Natural killer cell (primary cell): ENCODE measurements around the gene ADAMTS17. TPM values are rescaled to one million over a fixed set of nuclear protein-coding genes. Genes with fewer than 3 reads are reported as not detected.

Experiments used
- ATAC-seq, 3 donors: fragments of 150-1000 bp in 2 of 3; fragments of 200-7000 bp in 1 of 3; cut with Tn5 transposase; 1 replicate in 1 of 3; 2 replicates in 2 of 3; pipeline ENCODE4 v1.10.0; 2021; ENCODE audit warnings: mild to moderate bottlenecking in 2 of 3, moderate library complexity in 2 of 3
- DNase-seq, 2 donors: peaks; one replicate each; pipeline versions ENCODE4 v3.0.0 to v3.0.0-alpha.2; 2013 to 2021; ENCODE audit warnings: mixed read lengths in 1 of 2
- H3K27ac ChIP-seq: one replicate; pipeline ENCODE4 v1.5.1; 2013; ENCODE audit warnings: mild to moderate bottlenecking, low read length
- H3K27me3 ChIP-seq: one replicate; pipeline ENCODE4 v1.6.1; 2013; ENCODE audit warnings: low read length; ENCODE audit not compliant: control insufficient read depth, insufficient read depth
- H3K36me3 ChIP-seq: one replicate; pipeline ENCODE4 v1.6.1; 2013; ENCODE audit warnings: low read length; ENCODE audit not compliant: control insufficient read depth, insufficient read depth
- H3K4me1 ChIP-seq: one replicate; pipeline ENCODE4 v1.6.1; 2013; ENCODE audit warnings: low read length; ENCODE audit not compliant: control insufficient read depth, insufficient read depth
- H3K4me3 ChIP-seq: one replicate; pipeline ENCODE4 v1.5.1; 2013; ENCODE audit warnings: low read length
- H3K9me3 ChIP-seq: one replicate; pipeline ENCODE4 v1.6.1; 2013; ENCODE audit warnings: low read length; ENCODE audit not compliant: control insufficient read depth, insufficient read depth
- H3K27ac Mint-ChIP-seq, 2 donors: one replicate each; pipeline ENCODE4 v1.8.0; 2022; ENCODE audit warnings: mild to moderate bottlenecking in 2 of 2, mixed read lengths in 2 of 2, moderate library complexity in 1 of 2
- H3K27me3 Mint-ChIP-seq, 2 donors: one replicate each; pipeline ENCODE4 v1.8.0; 2022; ENCODE audit warnings: low read depth in 2 of 2, mixed read lengths in 2 of 2
- H3K36me3 Mint-ChIP-seq: one replicate; pipeline ENCODE4 v1.8.0; 2022; ENCODE audit warnings: mixed read lengths
- H3K4me1 Mint-ChIP-seq, 2 donors: one replicate each; pipeline ENCODE4 v1.8.0; 2022; ENCODE audit warnings: mixed read lengths in 2 of 2
- H3K4me3 Mint-ChIP-seq: one replicate; pipeline ENCODE4 v1.8.0; 2022; ENCODE audit warnings: mild to moderate bottlenecking, moderate library complexity, mixed read lengths
- H3K9me3 Mint-ChIP-seq, 2 donors: one replicate each; pipeline ENCODE4 v1.8.0; 2022; ENCODE audit warnings: mixed read lengths in 2 of 2
- WGBS: methylation state at CpG from one replicate; pipeline ENCODE4 v1.1.7; 2013; ENCODE audit warnings: missing lambda C conversion rate; ENCODE audit not compliant: insufficient coverage; 5-methylcytosine and 5-hydroxymethylcytosine counted together
- intact Hi-C: fragments of 100-400 bp; cut with micrococcal nuclease; formaldehyde crosslinking; loops from one replicate; pipeline ENCODE4 v1.14.2; 2022
- total RNA-seq, 4 donors: library from RNA; stranded (reverse); fragments of 120-200 nt in 1 of 4; gene quantifications; one replicate each; pipeline versions ENCODE4 v1.2.3 to v1.2.4, GENCODE V29; 2013 to 2022
- TF ChIP-seq, protein P1 (sequence below): fragments of 200-600 bp; IDR thresholded peaks from one replicate; pipeline ENCODE4 v1.8.0; 2022; ENCODE audit warnings: antibody characterized with exemption

The ADAMTS17 gene
- total RNA-seq, 3 donors from 2014 or later (not counting 1 experiment from before 2014, with no cell fraction given), result 4.8 to 9.5 (median 5.3) TPM

- Mint-ChIP-seq H3K36me3 (no peaks in the 10 kb centered on the region), H3K9me3 (peaks cover 0 to 2% of the 10 kb centered on the region in 2 donors), H3K27ac (no peak overlapping the region), H3K4me3 (no peak overlapping the region), H3K4me1 (no peaks in the 10 kb centered on the region), H3K27me3 (peaks cover 4 to 10% of the 10 kb centered on the region in 2 donors)
- Histone ChIP-seq H3K36me3 (no peaks in the 10 kb centered on the region), H3K4me3 (no peak overlapping the region), H3K9me3 (no peaks in the 10 kb centered on the region), H3K4me1 (no peaks in the 10 kb centered on the region), H3K27me3 (no peaks in the 10 kb centered on the region), H3K27ac (no peak overlapping the region)
- ATAC-seq (no peak), DNase-seq (no peak)
- TF ChIP-seq, protein P1, sequence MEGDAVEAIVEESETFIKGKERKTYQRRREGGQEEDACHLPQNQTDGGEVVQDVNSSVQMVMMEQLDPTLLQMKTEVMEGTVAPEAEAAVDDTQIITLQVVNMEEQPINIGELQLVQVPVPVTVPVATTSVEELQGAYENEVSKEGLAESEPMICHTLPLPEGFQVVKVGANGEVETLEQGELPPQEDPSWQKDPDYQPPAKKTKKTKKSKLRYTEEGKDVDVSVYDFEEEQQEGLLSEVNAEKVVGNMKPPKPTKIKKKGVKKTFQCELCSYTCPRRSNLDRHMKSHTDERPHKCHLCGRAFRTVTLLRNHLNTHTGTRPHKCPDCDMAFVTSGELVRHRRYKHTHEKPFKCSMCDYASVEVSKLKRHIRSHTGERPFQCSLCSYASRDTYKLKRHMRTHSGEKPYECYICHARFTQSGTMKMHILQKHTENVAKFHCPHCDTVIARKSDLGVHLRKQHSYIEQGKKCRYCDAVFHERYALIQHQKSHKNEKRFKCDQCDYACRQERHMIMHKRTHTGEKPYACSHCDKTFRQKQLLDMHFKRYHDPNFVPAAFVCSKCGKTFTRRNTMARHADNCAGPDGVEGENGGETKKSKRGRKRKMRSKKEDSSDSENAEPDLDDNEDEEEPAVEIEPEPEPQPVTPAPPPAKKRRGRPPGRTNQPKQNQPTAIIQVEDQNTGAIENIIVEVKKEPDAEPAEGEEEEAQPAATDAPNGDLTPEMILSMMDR, result no peak
- 90% methylated on average over 9 of the region's 9 CpGs for WGBS
- intact Hi-C loops, result no loop called here
Measured at GRCh38 chr15:99989095-99989494, 352.7 kb downstream of the ADAMTS17 start.

DNA sequence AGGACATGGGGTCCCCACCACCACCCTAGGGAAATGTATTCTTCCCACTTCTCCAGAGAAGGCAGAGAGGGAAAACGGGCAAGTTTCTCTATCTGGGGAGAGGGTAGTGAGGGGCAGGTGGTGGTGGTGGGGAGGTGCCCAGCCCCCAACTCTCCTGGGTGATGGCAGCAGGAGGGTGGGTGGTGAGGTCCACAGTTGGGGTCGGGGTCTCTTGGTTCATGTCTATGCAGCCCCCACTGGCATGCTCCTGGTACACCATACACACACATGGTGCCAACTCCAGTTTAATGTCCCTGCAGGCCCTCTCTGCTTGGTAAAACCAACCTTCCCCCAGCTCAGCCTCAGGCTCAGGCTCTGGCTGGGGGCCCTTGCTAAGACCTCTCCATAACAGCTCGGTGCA is 354.1 kb downstream of the ADAMTS17 start:
- H3K9me3 ChIP-seq, result no peaks in the 10 kb centered on the region
- H3K36me3 Mint-ChIP-seq, result no peaks in the 10 kb centered on the region
- TF ChIP-seq, protein P1, result no peak
- peaks cover 4 to 19% of the 10 kb centered on the region in 2 donors for H3K27me3 Mint-ChIP-seq
- no peak overlapping the region for H3K4me3 Mint-ChIP-seq
- intact Hi-C loops, result no loop called here
- H3K27me3 ChIP-seq, result peaks cover 3% of the 10 kb centered on the region
- H3K27ac ChIP-seq, result no peak overlapping the region
- 68% methylated on average over 3 of the region's 3 CpGs for WGBS
- peaks cover 7% of the 10 kb centered on the region for H3K4me1 ChIP-seq
- H3K27ac Mint-ChIP-seq, result no peak overlapping the region
- H3K9me3 Mint-ChIP-seq, result peaks cover 0 to 2% of the 10 kb centered on the region in 2 donors
- no peak for ATAC-seq
- DNase-seq, result no peak
- H3K4me1 Mint-ChIP-seq, result no peaks in the 10 kb centered on the region
- no peak overlapping the region for H3K4me3 ChIP-seq
- H3K36me3 ChIP-seq, result no peaks in the 10 kb centered on the region

GRCh38 chr15:99987119-99987506 is 354.7 kb downstream of the ADAMTS17 start:
- Histone ChIP-seq H3K9me3 (no peaks in the 10 kb centered on the region), H3K27me3 (peaks cover 3% of the 10 kb centered on the region), H3K4me1 (peaks cover 7% of the 10 kb centered on the region), H3K27ac (no peak overlapping the region), H3K4me3 (no peak overlapping the region), H3K36me3 (no peaks in the 10 kb centered on the region)
- H3K4me3 Mint-ChIP-seq, result no peak overlapping the region
- no peaks in the 10 kb centered on the region for H3K36me3 Mint-ChIP-seq
- TF ChIP-seq, protein P1, result no peak
- peaks cover 0 to 2% of the 10 kb centered on the region in 2 donors for H3K9me3 Mint-ChIP-seq
- intact Hi-C loops, result no loop called here
- ATAC-seq, result no peak
- WGBS, result 94% methylated on average over 4 of the region's 5 CpGs
- H3K4me1 Mint-ChIP-seq, result no peaks in the 10 kb centered on the region
- DNase-seq, result no peak
- H3K27me3 Mint-ChIP-seq, result peaks cover 4 to 22% of the 10 kb centered on the region in 2 donors
- no peak overlapping the region for H3K27ac Mint-ChIP-seq
